WERI-Rb-1 (cell line): ENCODE results near the gene MEF2C.

Experiments used
- DNase-seq: peaks from one replicate; pipeline ENCODE4 v3.0.0-alpha.2; 2020
- H3K27ac ChIP-seq: fragments of 250-450 bp; sonication (Bioruptor Pico); 2 replicates; pipeline ENCODE4 v1.5.1; 2020; ENCODE audit warnings: mild to moderate bottlenecking, moderate library complexity
- H3K27me3 ChIP-seq: fragments of 250-450 bp; sonication (Bioruptor Pico); 2 replicates; pipeline ENCODE4 v1.5.1; 2021; ENCODE audit warnings: mild to moderate bottlenecking, low read depth, moderate library complexity; ENCODE audit not compliant: insufficient read depth, severe bottlenecking
- H3K36me3 ChIP-seq: fragments of 250-450 bp; sonication (Bioruptor Pico); 2 replicates; pipeline ENCODE4 v1.5.1; 2020; ENCODE audit warnings: mild to moderate bottlenecking, moderate library complexity
- H3K4me3 ChIP-seq: 2 replicates; pipeline ENCODE4 v1.5.1; 2011; ENCODE audit warnings: low read depth, mild to moderate bottlenecking, control low read depth, low read length
- H3K9me3 ChIP-seq: fragments of 250-450 bp; sonication (Bioruptor Pico); 2 replicates; pipeline ENCODE4 v1.5.1; 2021; ENCODE audit warnings: mild to moderate bottlenecking, moderate library complexity; ENCODE audit not compliant: severe bottlenecking
- CTCF ChIP-seq: IDR thresholded peaks from 2 replicates; pipeline ENCODE4 v1.5.1; 2011; ENCODE audit warnings: low read depth, mild to moderate bottlenecking, control low read depth, inconsistent platforms, low read length

The MEF2C gene

GRCh38 chr5:88671505-88672499 is 211.2 kb downstream of the MEF2C start:
- Histone ChIP-seq H3K36me3 (no peaks in the 10 kb centered on the region), H3K27me3 (no peaks in the 10 kb centered on the region), H3K9me3 (no peaks in the 10 kb centered on the region), H3K27ac (no peak overlapping the region), H3K4me3 (no peak overlapping the region)
- no peak for TF ChIP-seq CTCF
- DNase-seq, result no peak

- Histone ChIP-seq H3K27ac (no peak overlapping the region), H3K4me3 (no peak overlapping the region), H3K9me3 (no peaks in the 10 kb centered on the region), H3K27me3 (no peaks in the 10 kb centered on the region), H3K36me3 (no peaks in the 10 kb centered on the region)
- no peak for DNase-seq
- no peak for TF ChIP-seq CTCF
Measured at GRCh38 chr5:88671106-88671504, 211.9 kb downstream of the MEF2C start.

- Histone ChIP-seq H3K27me3 (no peaks in the 10 kb centered on the region), H3K27ac (no peak overlapping the region), H3K4me3 (no peak overlapping the region), H3K36me3 (no peaks in the 10 kb centered on the region), H3K9me3 (no peaks in the 10 kb centered on the region)
- TF ChIP-seq CTCF, result no peak
- no peak for DNase-seq
Measured at GRCh38 chr5:88670461-88670860, 212.5 kb downstream of the MEF2C start.

- Histone ChIP-seq H3K27ac (no peak overlapping the region), H3K9me3 (no peaks in the 10 kb centered on the region), H3K36me3 (no peaks in the 10 kb centered on the region), H3K27me3 (no peaks in the 10 kb centered on the region), H3K4me3 (no peak overlapping the region)
- DNase-seq, result no peak
- TF ChIP-seq CTCF, result no peak
Measured at GRCh38 chr5:88669371-88670050, 213.5 kb downstream of the MEF2C start.

- Histone ChIP-seq H3K27ac (no peak overlapping the region), H3K4me3 (no peak overlapping the region), H3K36me3 (no peaks in the 10 kb centered on the region), H3K9me3 (no peaks in the 10 kb centered on the region), H3K27me3 (no peaks in the 10 kb centered on the region)
- TF ChIP-seq CTCF, result no peak
- no peak for DNase-seq
Measured at GRCh38 chr5:88667496-88668201, 215.3 kb downstream of the MEF2C start.
